ENCODE results near the gene ACTG1. TPM values are rescaled to one million over a fixed set of nuclear protein-coding genes. Genes with fewer than 3 reads are reported as not detected.

ACTG1 gene
- total RNA-seq, 1 experiment from 2014 or later, result 2,634 TPM

GRCh38 chr17:81549031-81549557 is 36.5 kb upstream of the ACTG1 start:
- Histone ChIP-seq H3K27ac (ENCODE audit: low read length) (no peak overlapping the region), H3K27me3 (ENCODE audit: low read length) (no peaks in the 10 kb centered on the region), H4K20me1 (ENCODE audit: insufficient read depth, low read depth, low read length) (peaks cover 4% of the 10 kb centered on the region), H3K4me3 (ENCODE audit: low read length) (no peak overlapping the region), H3K9me3 (ENCODE audit: low read length) (no peaks in the 10 kb centered on the region), H3K9ac (ENCODE audit: low read length) (no peak overlapping the region), H3K79me2 (ENCODE audit: low read length) (peaks cover 28% of the 10 kb centered on the region), H2AFZ (ENCODE audit: low read length) (no peak overlapping the region), H3K9me2 (replicated peaks; ENCODE audit: insufficient read depth, low read length) (no peaks in the 10 kb centered on the region), H3K4me1 (ENCODE audit: low read length) (peaks cover 18% of the 10 kb centered on the region), H3K36me3 (ENCODE audit: insufficient read depth, low read length) (no peaks in the 10 kb centered on the region; the same call in 1 of the 2 replicates), H3K4me2 (ENCODE audit: low read depth, low read length, poor library complexity, severe bottlenecking) (no peak overlapping the region)
- DNase-seq, result no peak

DNA sequence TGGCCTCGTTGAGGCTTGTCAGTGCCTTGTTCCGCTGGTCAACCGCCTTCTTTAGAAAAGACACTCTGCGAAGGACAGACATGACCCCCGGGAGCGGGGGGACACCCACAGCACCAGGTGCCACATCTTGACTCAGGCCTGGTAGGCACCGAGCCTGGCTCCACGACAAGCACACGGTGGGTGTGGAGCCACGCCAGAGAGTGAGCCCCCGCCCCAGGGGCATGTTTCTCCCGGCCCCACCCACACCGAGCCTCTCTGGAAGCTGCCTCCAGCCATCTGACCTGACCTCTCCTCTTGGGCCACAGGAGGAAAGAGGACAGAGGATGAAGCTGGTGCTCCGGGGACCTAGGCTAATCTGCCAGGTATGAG is 35.0 kb upstream of the ACTG1 start:
- peaks cover 4% of the 10 kb centered on the region for H4K20me1 ChIP-seq (ENCODE audit: insufficient read depth, low read depth, low read length)
- no peak overlapping the region for H2AFZ ChIP-seq (ENCODE audit: low read length)
- no peaks in the 10 kb centered on the region for H3K27me3 ChIP-seq (ENCODE audit: low read length)
- no peak overlapping the region for H3K9ac ChIP-seq (ENCODE audit: low read length)
- no peak for DNase-seq
- H3K9me2 ChIP-seq (replicated peaks; ENCODE audit: insufficient read depth, low read length), result no peaks in the 10 kb centered on the region
- no peaks in the 10 kb centered on the region for H3K9me3 ChIP-seq (ENCODE audit: low read length)
- H3K27ac ChIP-seq (ENCODE audit: low read length), result no peak overlapping the region
- H3K4me3 ChIP-seq (ENCODE audit: low read length), result no peak overlapping the region
- H3K4me2 ChIP-seq (ENCODE audit: low read depth, low read length, poor library complexity, severe bottlenecking), result no peak overlapping the region
- no peaks in the 10 kb centered on the region; the same call in 1 of the 2 replicates for H3K36me3 ChIP-seq (ENCODE audit: insufficient read depth, low read length)
- peaks cover 28% of the 10 kb centered on the region for H3K79me2 ChIP-seq (ENCODE audit: low read length)
- peaks cover 8% of the 10 kb centered on the region for H3K4me1 ChIP-seq (ENCODE audit: low read length)

- Histone ChIP-seq H4K20me1 (ENCODE audit: insufficient read depth, low read depth, low read length) (peaks cover 4% of the 10 kb centered on the region), H3K9me2 (replicated peaks; ENCODE audit: insufficient read depth, low read length) (no peaks in the 10 kb centered on the region), H3K27ac (ENCODE audit: low read length) (no peak overlapping the region), H3K4me1 (ENCODE audit: low read length) (peaks cover 8% of the 10 kb centered on the region), H3K36me3 (ENCODE audit: insufficient read depth, low read length) (no peaks in the 10 kb centered on the region; the same call in 1 of the 2 replicates), H3K9me3 (ENCODE audit: low read length) (no peaks in the 10 kb centered on the region), H3K79me2 (ENCODE audit: low read length) (peaks cover 27% of the 10 kb centered on the region), H3K27me3 (ENCODE audit: low read length) (no peaks in the 10 kb centered on the region), H3K4me2 (ENCODE audit: low read depth, low read length, poor library complexity, severe bottlenecking) (no peak overlapping the region), H2AFZ (ENCODE audit: low read length) (no peak overlapping the region), H3K9ac (ENCODE audit: low read length) (no peak overlapping the region), H3K4me3 (ENCODE audit: low read length) (no peak overlapping the region)
- DNase-seq, result no peak
Observed at GRCh38 chr17:81546906-81547613, 34.5 kb upstream of the ACTG1 start.

DNA sequence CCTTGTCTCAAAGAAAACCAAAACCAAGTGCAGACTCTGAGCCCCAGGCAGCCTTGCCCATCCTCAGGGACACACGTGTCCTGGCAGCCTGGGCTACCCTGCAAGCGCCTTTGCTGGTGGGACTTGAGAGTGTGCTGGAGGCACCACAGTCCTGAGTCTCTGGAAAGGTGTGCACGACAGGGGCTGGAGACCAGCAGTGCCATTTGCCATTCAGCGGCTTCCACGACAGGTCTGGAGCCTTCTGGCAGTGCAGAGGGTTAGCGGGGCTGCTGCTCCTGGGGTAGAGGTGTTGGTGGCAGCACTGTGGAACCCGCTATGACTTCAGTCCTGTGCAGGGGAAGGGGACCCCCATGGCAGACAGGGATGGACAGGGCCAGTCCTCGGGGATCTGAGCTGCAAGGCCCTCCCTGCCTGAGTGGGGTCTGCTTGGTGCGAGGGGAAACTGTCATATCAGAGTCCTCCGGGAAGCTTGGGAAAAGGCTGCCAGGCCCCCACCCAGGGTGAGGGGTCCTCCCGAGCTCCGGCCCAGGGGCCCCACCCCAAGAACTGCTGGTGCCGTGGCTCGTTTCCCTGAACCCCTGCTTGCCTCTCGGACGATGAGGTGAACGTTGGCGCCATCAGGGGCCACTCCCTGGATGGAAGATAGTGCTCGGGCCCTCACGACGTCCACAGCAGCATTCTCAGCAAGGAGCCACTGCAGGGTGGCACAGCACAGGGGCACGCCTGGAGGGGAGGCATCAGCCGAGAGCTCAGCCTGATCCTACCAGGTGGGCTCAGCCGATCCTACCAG is 32.8 kb upstream of the ACTG1 start:
- Histone ChIP-seq H2AFZ (ENCODE audit: low read length) (no peak overlapping the region), H3K4me2 (ENCODE audit: low read depth, low read length, poor library complexity, severe bottlenecking) (no peak overlapping the region), H3K9me3 (ENCODE audit: low read length) (no peaks in the 10 kb centered on the region), H3K4me1 (ENCODE audit: low read length) (no peaks in the 10 kb centered on the region), H4K20me1 (ENCODE audit: insufficient read depth, low read depth, low read length) (no peaks in the 10 kb centered on the region), H3K9ac (ENCODE audit: low read length) (no peak overlapping the region), H3K27me3 (ENCODE audit: low read length) (no peaks in the 10 kb centered on the region), H3K4me3 (ENCODE audit: low read length) (no peak overlapping the region), H3K36me3 (ENCODE audit: insufficient read depth, low read length) (no peaks in the 10 kb centered on the region; the same call in 1 of the 2 replicates), H3K9me2 (replicated peaks; ENCODE audit: insufficient read depth, low read length) (no peaks in the 10 kb centered on the region), H3K27ac (ENCODE audit: low read length) (no peak overlapping the region), H3K79me2 (ENCODE audit: low read length) (peaks cover 10% of the 10 kb centered on the region)
- no peak for DNase-seq

DNA sequence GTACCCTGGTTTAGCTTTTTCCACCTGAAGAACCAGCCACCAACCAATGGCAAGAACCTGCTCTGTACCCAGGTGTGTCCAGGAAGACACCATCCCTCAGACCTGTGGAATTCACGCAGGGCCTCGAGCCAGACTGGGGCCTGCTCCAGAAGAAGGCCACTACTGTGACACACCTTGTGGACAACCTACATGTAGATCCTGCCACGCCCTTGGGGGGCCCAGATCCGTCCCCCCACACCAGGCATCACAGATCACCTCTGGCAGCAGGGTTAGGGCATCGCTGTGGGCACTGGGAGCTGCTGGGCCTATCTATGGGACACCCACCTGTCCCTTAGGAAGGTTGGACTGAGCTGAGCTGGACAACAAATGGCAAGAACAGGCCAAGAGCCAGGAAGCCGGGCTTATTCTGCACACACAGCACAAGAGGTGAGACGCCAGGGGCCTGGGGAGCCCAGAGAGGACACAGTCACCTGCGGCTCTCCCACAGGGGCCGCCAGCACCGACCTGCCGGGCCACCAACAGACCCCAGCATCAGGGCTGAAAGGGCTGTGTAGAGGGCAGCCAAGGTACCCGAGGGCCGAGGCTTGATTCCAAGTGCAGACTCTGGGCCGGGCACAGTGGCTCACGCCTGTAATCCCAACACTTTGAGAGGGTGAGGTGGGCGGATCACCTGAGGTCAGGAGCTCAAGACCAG is 31.8 kb upstream of the ACTG1 start:
- Histone ChIP-seq H3K79me2 (ENCODE audit: low read length) (peaks cover 3% of the 10 kb centered on the region), H3K4me1 (ENCODE audit: low read length) (no peaks in the 10 kb centered on the region), H4K20me1 (ENCODE audit: insufficient read depth, low read depth, low read length) (no peaks in the 10 kb centered on the region), H3K27ac (ENCODE audit: low read length) (no peak overlapping the region), H2AFZ (ENCODE audit: low read length) (no peak overlapping the region), H3K36me3 (ENCODE audit: insufficient read depth, low read length) (no peaks in the 10 kb centered on the region), H3K27me3 (ENCODE audit: low read length) (no peaks in the 10 kb centered on the region), H3K4me3 (ENCODE audit: low read length) (no peak overlapping the region), H3K9me2 (replicated peaks; ENCODE audit: insufficient read depth, low read length) (no peaks in the 10 kb centered on the region), H3K9ac (ENCODE audit: low read length) (no peak overlapping the region), H3K4me2 (ENCODE audit: low read depth, low read length, poor library complexity, severe bottlenecking) (no peak overlapping the region), H3K9me3 (ENCODE audit: low read length) (no peaks in the 10 kb centered on the region)
- DNase-seq, result no peak

GRCh38 chr17:81543756-81544155 is 31.2 kb upstream of the ACTG1 start:
- no peaks in the 10 kb centered on the region for H3K9me3 ChIP-seq (ENCODE audit: low read length)

DNA sequence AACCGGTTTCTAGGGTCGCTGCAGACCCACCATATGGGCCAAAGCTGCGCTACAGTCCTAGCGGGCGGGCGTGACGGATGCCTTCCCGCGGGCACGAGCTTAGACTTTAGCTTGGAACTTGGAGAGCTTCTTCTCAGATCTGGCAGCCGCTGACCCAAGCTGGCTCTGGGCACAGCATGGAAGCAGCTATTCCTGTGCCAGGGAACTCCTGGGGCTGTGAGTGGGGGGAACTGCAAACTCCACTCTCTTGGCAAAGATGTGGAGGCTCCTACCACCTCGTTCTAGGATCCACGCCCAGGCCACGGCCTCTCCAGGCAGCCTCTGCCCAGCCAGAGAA is 30.7 kb upstream of the ACTG1 start:
- H3K27me3 ChIP-seq (ENCODE audit: low read length), result no peaks in the 10 kb centered on the region
- H3K4me3 ChIP-seq (ENCODE audit: low read length), result no peak overlapping the region
- no peak overlapping the region for H2AFZ ChIP-seq (ENCODE audit: low read length)
- H3K27ac ChIP-seq (ENCODE audit: low read length), result no peak overlapping the region
- H3K36me3 ChIP-seq (ENCODE audit: insufficient read depth, low read length), result no peaks in the 10 kb centered on the region
- no peaks in the 10 kb centered on the region for H3K9me2 ChIP-seq (replicated peaks; ENCODE audit: insufficient read depth, low read length)
- no peak for DNase-seq
- no peak overlapping the region for H3K9ac ChIP-seq (ENCODE audit: low read length)
- H3K4me1 ChIP-seq (ENCODE audit: low read length), result no peaks in the 10 kb centered on the region
- no peak overlapping the region for H3K4me2 ChIP-seq (ENCODE audit: low read depth, low read length, poor library complexity, severe bottlenecking)
- H3K9me3 ChIP-seq (ENCODE audit: low read length), result no peaks in the 10 kb centered on the region
- no peaks in the 10 kb centered on the region for H3K79me2 ChIP-seq (ENCODE audit: low read length)
- no peaks in the 10 kb centered on the region for H4K20me1 ChIP-seq (ENCODE audit: insufficient read depth, low read depth, low read length)

More at GRCh38 chr17:81543756-81544155, 31.2 kb upstream of the ACTG1 start:
- Histone ChIP-seq H3K27me3 (ENCODE audit: low read length) (no peaks in the 10 kb centered on the region), H4K20me1 (ENCODE audit: insufficient read depth, low read depth, low read length) (no peaks in the 10 kb centered on the region), H3K9ac (ENCODE audit: low read length) (no peak overlapping the region), H3K79me2 (ENCODE audit: low read length) (no peaks in the 10 kb centered on the region), H3K4me3 (ENCODE audit: low read length) (no peak overlapping the region), H3K27ac (ENCODE audit: low read length) (no peak overlapping the region), H2AFZ (ENCODE audit: low read length) (no peak overlapping the region), H3K9me2 (replicated peaks; ENCODE audit: insufficient read depth, low read length) (no peaks in the 10 kb centered on the region), H3K4me1 (ENCODE audit: low read length) (no peaks in the 10 kb centered on the region), H3K36me3 (ENCODE audit: insufficient read depth, low read length) (no peaks in the 10 kb centered on the region), H3K4me2 (ENCODE audit: low read depth, low read length, poor library complexity, severe bottlenecking) (no peak overlapping the region)
- no peak for DNase-seq
